ENCODE data around the gene VAMP5.

- TF ChIP-seq CTCF (IDR thresholded peaks at IDR 0.05; ENCODE audit: borderline replicate concordance, extremely low read depth, low read length, poor library complexity, severe bottlenecking), result no peak
- TF ChIP-seq EZH2 (IDR thresholded peaks at IDR 0.05; ENCODE audit: borderline replicate concordance, low read depth, low read length, severe bottlenecking), result no peak
Measured at GRCh38 chr2:85539361-85540132, 44.7 kb upstream of the VAMP5 start.
